GM12875 (cell line): ENCODE data around the gene NHLH2.

Experiments used
- H3K4me3 ChIP-seq: one replicate; pipeline ENCODE4 v1.5.1; 2011; ENCODE audit warnings: low read depth, low read length, control low read depth
- TF ChIP-seq, protein P1 (sequence below): IDR thresholded peaks from 2 replicates; pipeline ENCODE4 v1.5.1; 2011; ENCODE audit warnings: low read depth, mild to moderate bottlenecking, control low read depth, inconsistent platforms, low read length, moderate library complexity, borderline replicate concordance; ENCODE audit not compliant: insufficient read depth

The NHLH2 gene

DNA sequence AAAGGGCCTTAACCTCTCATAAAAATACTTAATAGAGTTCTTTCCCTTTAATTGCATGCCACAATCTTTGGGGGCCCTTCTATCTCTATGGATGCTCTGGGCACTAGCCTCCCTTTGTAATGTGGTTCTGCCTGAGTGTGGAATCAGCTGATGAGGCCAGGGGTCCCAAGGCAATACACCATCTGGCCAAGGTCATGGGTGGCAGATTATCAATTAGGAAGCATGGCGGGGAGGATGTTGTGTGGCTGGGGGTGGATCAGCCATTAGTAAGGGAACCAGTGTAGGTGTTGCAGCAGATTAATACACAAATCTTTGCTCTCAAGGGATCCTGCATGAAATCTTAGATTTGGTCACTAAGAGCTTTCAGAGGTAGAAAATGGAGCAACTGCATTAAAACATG lies 35.3 kb downstream of the NHLH2 start:
- TF ChIP-seq, protein P1, sequence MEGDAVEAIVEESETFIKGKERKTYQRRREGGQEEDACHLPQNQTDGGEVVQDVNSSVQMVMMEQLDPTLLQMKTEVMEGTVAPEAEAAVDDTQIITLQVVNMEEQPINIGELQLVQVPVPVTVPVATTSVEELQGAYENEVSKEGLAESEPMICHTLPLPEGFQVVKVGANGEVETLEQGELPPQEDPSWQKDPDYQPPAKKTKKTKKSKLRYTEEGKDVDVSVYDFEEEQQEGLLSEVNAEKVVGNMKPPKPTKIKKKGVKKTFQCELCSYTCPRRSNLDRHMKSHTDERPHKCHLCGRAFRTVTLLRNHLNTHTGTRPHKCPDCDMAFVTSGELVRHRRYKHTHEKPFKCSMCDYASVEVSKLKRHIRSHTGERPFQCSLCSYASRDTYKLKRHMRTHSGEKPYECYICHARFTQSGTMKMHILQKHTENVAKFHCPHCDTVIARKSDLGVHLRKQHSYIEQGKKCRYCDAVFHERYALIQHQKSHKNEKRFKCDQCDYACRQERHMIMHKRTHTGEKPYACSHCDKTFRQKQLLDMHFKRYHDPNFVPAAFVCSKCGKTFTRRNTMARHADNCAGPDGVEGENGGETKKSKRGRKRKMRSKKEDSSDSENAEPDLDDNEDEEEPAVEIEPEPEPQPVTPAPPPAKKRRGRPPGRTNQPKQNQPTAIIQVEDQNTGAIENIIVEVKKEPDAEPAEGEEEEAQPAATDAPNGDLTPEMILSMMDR, result no peak
- H3K4me3 ChIP-seq, result no peak overlapping the region

DNA sequence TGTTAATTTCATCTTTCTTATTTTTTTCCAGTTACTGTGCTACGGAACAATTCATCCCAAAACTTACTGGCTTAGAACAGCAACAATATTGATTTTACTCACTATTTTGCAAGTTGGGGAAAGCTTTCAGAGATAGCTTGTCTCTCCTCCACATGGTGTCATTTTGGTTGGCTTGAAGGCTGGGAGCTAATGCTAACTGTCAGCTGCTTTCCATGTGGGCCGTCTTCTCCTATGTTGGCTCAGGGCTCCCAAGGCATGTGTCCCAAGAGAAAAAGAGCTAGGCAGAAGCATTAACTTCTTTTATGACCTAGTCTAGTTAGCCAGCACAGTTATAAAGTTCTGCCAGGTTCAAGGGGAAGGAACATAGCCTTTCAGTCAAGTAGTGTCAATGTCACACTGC lies 38.5 kb downstream of the NHLH2 start:
- TF ChIP-seq, protein P1, result no peak
- H3K4me3 ChIP-seq, result no peak overlapping the region

DNA sequence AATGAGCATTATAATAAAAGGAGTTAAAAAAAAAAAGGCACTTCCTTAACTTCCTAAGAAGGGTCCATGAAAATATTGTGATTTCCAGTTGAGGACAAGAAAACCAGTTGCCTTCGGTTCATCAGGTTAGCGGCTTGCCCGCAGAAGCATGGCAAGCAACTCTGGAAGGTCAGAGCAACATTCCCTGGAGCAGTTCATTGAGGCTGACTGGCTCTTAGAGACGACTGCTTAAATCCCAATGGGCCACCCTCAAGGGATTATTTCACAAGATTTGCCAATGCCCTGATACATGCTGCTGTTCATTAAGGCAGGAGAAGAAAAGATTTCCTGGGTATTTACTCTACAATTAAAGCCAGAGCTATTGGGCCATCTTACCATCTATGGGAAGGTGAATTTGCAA lies 43.4 kb downstream of the NHLH2 start:
- TF ChIP-seq, protein P1, result no peak
- H3K4me3 ChIP-seq, result no peak overlapping the region

DNA sequence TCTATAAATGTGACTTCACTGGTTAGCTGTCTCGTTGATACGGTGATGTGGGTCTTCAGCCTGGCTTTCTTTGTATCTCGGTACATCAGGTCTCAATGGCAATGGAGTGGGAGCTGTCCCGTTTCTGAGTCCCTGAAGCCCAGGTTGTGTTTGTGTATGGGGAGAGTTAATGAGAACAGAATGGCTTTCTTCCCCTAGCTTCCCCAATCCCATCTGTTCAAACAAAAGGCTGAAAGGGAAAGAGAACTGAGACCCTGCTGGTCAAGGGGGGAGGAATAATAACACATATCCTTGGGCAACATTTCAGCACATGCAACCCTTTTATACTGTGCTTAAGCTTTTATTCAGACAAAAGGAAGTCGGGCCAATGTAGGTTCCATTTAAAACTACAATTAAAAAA lies 44.0 kb downstream of the NHLH2 start:
- TF ChIP-seq, protein P1, result no peak
- H3K4me3 ChIP-seq, result no peak overlapping the region

DNA sequence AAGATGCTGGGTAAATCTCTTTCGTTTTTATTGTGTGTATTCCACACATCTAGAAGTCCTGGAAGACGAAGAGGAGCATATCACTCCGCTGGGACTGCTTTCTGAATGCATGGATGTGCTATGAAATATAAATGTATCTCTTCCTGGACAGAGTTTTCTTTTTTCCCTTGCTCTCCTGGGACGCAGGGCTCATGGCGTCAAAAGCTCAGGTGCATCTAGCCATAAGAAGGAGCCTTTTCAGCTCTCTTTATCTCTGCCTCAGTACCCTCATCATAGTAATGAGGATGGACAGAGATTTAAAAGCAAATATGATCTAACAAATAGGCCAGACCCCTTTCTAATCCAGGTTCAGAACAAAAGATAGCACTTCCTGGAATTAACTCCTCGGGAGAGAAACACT lies 44.9 kb downstream of the NHLH2 start:
- no peak overlapping the region for H3K4me3 ChIP-seq
- TF ChIP-seq, protein P1, result no peak

DNA sequence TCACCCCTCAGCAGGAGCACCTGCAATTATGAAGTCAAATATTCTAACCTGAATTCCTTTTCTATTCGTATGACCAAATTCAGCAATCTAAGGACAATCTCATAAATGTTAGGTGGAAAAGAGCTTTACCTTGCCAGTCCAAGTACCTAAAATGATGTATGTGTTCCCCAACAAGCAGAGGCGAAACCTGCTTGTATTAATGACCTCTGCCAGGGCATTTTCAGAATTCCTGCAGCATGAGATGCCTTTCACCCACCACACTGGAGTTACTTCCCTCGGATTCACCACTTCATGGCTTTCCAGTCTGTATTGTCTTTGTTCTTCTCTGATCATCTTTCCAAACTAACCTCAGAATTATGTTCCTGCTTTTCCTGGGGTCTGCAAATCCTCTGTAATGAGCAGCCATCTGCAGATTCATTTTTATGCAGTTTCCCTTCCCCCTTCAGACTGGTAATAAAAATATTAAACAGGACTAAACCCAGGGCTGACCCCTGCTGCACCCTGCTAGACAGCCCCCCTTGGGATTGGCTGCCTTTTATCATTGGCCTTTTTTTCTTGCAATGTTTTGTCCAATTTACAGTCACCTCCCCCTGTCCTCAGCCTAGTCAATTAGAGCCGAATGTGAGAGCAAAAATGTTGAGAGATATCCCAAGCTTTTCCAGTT lies 45.8 kb downstream of the NHLH2 start:
- TF ChIP-seq, protein P1, result no peak
- H3K4me3 ChIP-seq, result no peak overlapping the region

DNA sequence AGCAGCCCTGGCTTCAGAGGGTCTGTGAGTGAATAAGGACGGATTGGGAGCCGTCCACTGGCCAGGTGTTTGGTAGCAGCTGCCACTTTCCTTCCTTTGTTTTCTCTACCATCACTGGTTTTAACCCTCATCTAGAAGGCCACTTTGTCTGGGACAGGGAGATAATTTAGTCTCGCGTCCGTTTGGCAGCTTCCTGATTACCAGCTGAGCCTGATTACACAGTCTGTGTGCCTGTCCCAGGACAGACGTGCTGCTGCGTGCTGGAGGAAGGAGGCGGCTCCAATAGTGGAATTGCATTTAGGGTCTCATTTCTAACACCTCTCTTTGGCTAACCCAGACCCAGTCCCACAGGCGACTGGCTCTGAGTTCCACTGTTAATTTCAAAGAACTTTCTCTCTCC lies 47.8 kb downstream of the NHLH2 start:
- H3K4me3 ChIP-seq, result no peak overlapping the region
- TF ChIP-seq, protein P1, result no peak
